ENCODE measurements around the gene PKP1. TPM values are rescaled to one million over a fixed set of nuclear protein-coding genes. Genes with fewer than 3 reads are reported as not detected.

The PKP1 gene
- total RNA-seq, 1 donor from 2014 or later, result 0.02 TPM

GRCh38 chr1:201312298-201312697 lies 29.0 kb downstream of the PKP1 start:
- H3K36me3 Mint-ChIP-seq, result no peaks in the 10 kb centered on the region

DNA sequence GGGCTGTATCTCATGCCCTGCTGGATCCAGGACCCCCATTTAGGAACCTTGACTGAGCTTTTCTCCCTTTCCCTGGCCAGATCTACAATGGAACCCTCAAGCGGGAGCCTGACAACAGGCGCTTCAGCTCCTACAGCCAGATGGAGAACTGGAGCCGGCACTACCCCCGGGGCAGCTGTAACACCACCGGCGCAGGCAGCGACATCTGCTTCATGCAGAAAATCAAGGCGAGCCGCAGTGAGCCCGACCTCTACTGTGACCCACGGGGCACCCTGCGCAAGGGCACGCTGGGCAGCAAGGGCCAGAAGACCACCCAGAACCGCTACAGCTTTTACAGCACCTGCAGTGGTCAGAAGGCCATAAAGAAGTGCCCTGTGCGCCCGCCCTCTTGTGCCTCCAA lies 29.8 kb downstream of the PKP1 start:
- H3K4me3 ChIP-seq, result no peak overlapping the region
- no peak overlapping the region for H2AFZ ChIP-seq (replicated peaks)
- H3K4me3 Mint-ChIP-seq, result no peak overlapping the region

More at GRCh38 chr1:201312298-201312697, 29.0 kb downstream of the PKP1 start:
- no peak overlapping the region for H2AFZ ChIP-seq (replicated peaks)
- Mint-ChIP-seq H3K4me1 (peaks cover 24% of the 10 kb centered on the region), H3K27me3 (ENCODE audit: insufficient read depth, low read depth) (peaks cover 12% of the 10 kb centered on the region), H3K27ac (peak overlapping the region; percentile 60), H3K4me3 (no peak overlapping the region), H3K9me3 (no peaks in the 10 kb centered on the region)
- peaks cover 9% of the 10 kb centered on the region for H3K4me1 ChIP-seq
- no peak overlapping the region for H3K4me3 ChIP-seq
- no peaks in the 10 kb centered on the region for H4K20me1 ChIP-seq (ENCODE audit: low read depth)
- no peak for DNase-seq (ENCODE audit: low spot score)
- H3K27me3 ChIP-seq, result peaks cover 12% of the 10 kb centered on the region
- H3K4me2 ChIP-seq, result no peak overlapping the region
- H3K9ac ChIP-seq, result no peak overlapping the region
- H3K79me2 ChIP-seq (ENCODE audit: low read depth), result no peaks in the 10 kb centered on the region
- H3K27ac ChIP-seq, result no peak overlapping the region
- H3K9me3 ChIP-seq (ENCODE audit: low read depth), result no peaks in the 10 kb centered on the region
- H3K36me3 ChIP-seq, result no peaks in the 10 kb centered on the region
- H3F3A ChIP-seq (ENCODE audit: low read depth), result no peaks in the 10 kb centered on the region
- TF ChIP-seq CTCF (IDR thresholded peaks at IDR 0.05) (no peak), EZH2phosphoT487 (IDR thresholded peaks at IDR 0.05) (no peak), EZH2 (IDR thresholded peaks at IDR 0.05) (no peak)

GRCh38 chr1:201316556-201316955 lies 33.2 kb downstream of the PKP1 start:
- Histone ChIP-seq H3K9ac (no peak overlapping the region), H3K9me3 (ENCODE audit: low read depth) (no peaks in the 10 kb centered on the region), H3K4me2 (no peak overlapping the region), H2AFZ (replicated peaks) (no peak overlapping the region), H3K27me3 (no peaks in the 10 kb centered on the region), H3K4me3 (no peak overlapping the region), H3K36me3 (no peaks in the 10 kb centered on the region), H3K4me1 (no peaks in the 10 kb centered on the region), H3K79me2 (ENCODE audit: low read depth) (no peaks in the 10 kb centered on the region), H3F3A (ENCODE audit: low read depth) (no peaks in the 10 kb centered on the region), H4K20me1 (ENCODE audit: low read depth) (no peaks in the 10 kb centered on the region), H3K27ac (no peak overlapping the region)
- H3K36me3 Mint-ChIP-seq, result no peaks in the 10 kb centered on the region
- H3K27me3 Mint-ChIP-seq (ENCODE audit: insufficient read depth, low read depth), result peaks cover 10% of the 10 kb centered on the region
- TF ChIP-seq EZH2phosphoT487 (IDR thresholded peaks at IDR 0.05) (no peak), CTCF (IDR thresholded peaks at IDR 0.05) (no peak), EZH2 (IDR thresholded peaks at IDR 0.05) (no peak)
- no peaks in the 10 kb centered on the region for H3K4me1 Mint-ChIP-seq
- no peak for DNase-seq (ENCODE audit: low spot score)
- no peak overlapping the region for H3K27ac Mint-ChIP-seq
- no peaks in the 10 kb centered on the region for H3K9me3 Mint-ChIP-seq
- H3K4me3 Mint-ChIP-seq, result no peak overlapping the region

More for the DNA sequence above, 29.8 kb downstream of the PKP1 start:
- H3K36me3 Mint-ChIP-seq, result no peaks in the 10 kb centered on the region
- H3K9ac ChIP-seq, result no peak overlapping the region
- H3K79me2 ChIP-seq (ENCODE audit: low read depth), result no peaks in the 10 kb centered on the region
- peaks cover 12% of the 10 kb centered on the region for H3K27me3 ChIP-seq
- no peaks in the 10 kb centered on the region for H3K9me3 Mint-ChIP-seq
- H3K27me3 Mint-ChIP-seq (ENCODE audit: insufficient read depth, low read depth), result peaks cover 12% of the 10 kb centered on the region
- TF ChIP-seq EZH2phosphoT487 (IDR thresholded peaks at IDR 0.05) (no peak), CTCF (IDR thresholded peaks at IDR 0.05) (no peak), EZH2 (IDR thresholded peaks at IDR 0.05) (no peak)
- no peak for DNase-seq (ENCODE audit: low spot score)
- H3K36me3 ChIP-seq, result no peaks in the 10 kb centered on the region
- no peaks in the 10 kb centered on the region for H4K20me1 ChIP-seq (ENCODE audit: low read depth)
- H3K9me3 ChIP-seq (ENCODE audit: low read depth), result no peaks in the 10 kb centered on the region
- no peaks in the 10 kb centered on the region for H3F3A ChIP-seq (ENCODE audit: low read depth)
- H3K4me1 ChIP-seq, result peaks cover 9% of the 10 kb centered on the region
- H3K4me1 Mint-ChIP-seq, result peaks cover 21% of the 10 kb centered on the region
- H3K27ac ChIP-seq, result no peak overlapping the region
- H3K4me2 ChIP-seq, result no peak overlapping the region
- H3K27ac Mint-ChIP-seq, result no peak overlapping the region
